Measurements from ENCODE around the gene CD7.

DNA sequence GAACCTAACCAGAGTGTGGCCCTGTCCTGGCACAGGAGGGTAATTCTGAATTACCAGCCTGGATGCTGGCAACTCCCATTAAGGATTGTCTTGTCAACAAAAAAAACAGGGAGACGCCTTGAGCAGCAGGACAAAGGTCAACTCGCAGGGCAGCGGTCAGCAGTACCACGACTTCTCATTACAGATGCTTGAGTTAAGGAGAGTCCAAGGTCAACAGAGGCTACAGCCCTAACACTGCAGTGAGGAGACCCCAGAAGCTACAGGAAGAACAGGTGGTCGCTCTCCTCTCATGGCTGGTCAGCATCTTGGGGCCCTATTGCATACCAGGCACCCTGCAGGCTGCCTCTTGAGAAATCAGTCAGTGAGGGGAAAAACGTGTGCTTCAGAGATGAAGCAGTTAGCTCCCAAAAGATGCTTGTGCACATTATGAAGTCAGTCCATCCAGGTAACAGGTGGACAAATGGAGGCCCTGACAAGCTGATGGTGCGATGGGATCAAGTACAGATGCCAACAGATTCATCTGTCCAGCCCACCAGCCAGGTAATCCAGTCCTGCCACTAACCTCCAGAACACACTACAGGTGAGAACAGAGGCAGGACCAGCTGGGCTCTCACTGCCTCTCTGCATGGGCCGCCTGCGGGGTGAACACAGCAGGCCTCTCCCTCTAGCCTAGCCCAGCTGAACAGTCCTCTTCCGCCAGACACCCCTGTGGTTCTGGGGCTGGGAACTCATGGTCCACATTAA lies 48.1 kb downstream of the CD7 start:
- TF ChIP-seq, protein P1, sequence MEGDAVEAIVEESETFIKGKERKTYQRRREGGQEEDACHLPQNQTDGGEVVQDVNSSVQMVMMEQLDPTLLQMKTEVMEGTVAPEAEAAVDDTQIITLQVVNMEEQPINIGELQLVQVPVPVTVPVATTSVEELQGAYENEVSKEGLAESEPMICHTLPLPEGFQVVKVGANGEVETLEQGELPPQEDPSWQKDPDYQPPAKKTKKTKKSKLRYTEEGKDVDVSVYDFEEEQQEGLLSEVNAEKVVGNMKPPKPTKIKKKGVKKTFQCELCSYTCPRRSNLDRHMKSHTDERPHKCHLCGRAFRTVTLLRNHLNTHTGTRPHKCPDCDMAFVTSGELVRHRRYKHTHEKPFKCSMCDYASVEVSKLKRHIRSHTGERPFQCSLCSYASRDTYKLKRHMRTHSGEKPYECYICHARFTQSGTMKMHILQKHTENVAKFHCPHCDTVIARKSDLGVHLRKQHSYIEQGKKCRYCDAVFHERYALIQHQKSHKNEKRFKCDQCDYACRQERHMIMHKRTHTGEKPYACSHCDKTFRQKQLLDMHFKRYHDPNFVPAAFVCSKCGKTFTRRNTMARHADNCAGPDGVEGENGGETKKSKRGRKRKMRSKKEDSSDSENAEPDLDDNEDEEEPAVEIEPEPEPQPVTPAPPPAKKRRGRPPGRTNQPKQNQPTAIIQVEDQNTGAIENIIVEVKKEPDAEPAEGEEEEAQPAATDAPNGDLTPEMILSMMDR (tag by site-specific recombination; IDR thresholded peaks at IDR 0.05): no peak
- TF ChIP-seq SP3 (tag by site-specific recombination; IDR thresholded peaks at IDR 0.05): no peak
- TF ChIP-seq IKZF3 (tag by site-specific recombination; IDR thresholded peaks at IDR 0.05): no peak
- TF ChIP-seq ZBTB26 (tag by site-specific recombination; optimal IDR thresholded peaks at IDR 0.05): no peak
- no peak for TF ChIP-seq ZNF311 (tag by site-specific recombination; IDR thresholded peaks at IDR 0.05; ENCODE audit: borderline replicate concordance)
- TF ChIP-seq ZNF792 (tag by site-specific recombination; IDR thresholded peaks at IDR 0.05): no peak
- TF ChIP-seq, protein P2, sequence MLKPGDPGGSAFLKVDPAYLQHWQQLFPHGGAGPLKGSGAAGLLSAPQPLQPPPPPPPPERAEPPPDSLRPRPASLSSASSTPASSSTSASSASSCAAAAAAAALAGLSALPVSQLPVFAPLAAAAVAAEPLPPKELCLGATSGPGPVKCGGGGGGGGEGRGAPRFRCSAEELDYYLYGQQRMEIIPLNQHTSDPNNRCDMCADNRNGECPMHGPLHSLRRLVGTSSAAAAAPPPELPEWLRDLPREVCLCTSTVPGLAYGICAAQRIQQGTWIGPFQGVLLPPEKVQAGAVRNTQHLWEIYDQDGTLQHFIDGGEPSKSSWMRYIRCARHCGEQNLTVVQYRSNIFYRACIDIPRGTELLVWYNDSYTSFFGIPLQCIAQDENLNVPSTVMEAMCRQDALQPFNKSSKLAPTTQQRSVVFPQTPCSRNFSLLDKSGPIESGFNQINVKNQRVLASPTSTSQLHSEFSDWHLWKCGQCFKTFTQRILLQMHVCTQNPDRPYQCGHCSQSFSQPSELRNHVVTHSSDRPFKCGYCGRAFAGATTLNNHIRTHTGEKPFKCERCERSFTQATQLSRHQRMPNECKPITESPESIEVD (tag by site-specific recombination; IDR thresholded peaks at IDR 0.05): no peak
- no peak for TF ChIP-seq ZNF558 (tag by site-specific recombination; IDR thresholded peaks at IDR 0.05)
- TF ChIP-seq, protein P3, sequence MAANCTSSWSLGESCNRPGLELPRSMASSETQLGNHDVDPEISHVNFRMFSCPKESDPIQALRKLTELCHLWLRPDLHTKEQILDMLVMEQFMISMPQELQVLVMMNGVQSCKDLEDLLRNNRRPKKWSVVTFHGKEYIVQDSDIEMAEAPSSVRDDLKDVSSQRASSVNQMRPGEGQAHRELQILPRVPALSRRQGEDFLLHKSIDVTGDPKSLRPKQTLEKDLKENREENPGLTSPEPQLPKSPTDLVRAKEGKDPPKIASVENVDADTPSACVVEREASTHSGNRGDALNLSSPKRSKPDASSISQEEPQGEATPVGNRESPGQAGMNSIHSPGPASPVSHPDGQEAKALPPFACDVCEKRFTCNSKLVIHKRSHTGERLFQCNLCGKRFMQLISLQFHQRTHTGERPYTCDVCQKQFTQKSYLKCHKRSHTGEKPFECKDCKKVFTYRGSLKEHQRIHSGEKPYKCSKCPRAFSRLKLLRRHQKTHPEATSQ (tag by site-specific recombination; IDR thresholded peaks at IDR 0.05): no peak
- no peak for TF ChIP-seq SP2 (tag by site-specific recombination; IDR thresholded peaks at IDR 0.05)
- TF ChIP-seq, protein P4, sequence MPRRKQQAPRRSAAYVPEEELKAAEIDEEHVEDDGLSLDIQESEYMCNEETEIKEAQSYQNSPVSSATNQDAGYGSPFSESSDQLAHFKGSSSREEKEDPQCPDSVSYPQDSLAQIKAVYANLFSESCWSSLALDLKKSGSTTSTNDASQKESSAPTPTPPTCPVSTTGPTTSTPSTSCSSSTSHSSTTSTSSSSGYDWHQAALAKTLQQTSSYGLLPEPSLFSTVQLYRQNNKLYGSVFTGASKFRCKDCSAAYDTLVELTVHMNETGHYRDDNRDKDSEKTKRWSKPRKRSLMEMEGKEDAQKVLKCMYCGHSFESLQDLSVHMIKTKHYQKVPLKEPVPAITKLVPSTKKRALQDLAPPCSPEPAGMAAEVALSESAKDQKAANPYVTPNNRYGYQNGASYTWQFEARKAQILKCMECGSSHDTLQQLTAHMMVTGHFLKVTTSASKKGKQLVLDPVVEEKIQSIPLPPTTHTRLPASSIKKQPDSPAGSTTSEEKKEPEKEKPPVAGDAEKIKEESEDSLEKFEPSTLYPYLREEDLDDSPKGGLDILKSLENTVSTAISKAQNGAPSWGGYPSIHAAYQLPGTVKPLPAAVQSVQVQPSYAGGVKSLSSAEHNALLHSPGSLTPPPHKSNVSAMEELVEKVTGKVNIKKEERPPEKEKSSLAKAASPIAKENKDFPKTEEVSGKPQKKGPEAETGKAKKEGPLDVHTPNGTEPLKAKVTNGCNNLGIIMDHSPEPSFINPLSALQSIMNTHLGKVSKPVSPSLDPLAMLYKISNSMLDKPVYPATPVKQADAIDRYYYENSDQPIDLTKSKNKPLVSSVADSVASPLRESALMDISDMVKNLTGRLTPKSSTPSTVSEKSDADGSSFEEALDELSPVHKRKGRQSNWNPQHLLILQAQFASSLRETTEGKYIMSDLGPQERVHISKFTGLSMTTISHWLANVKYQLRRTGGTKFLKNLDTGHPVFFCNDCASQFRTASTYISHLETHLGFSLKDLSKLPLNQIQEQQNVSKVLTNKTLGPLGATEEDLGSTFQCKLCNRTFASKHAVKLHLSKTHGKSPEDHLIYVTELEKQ (tag by site-specific recombination; IDR thresholded peaks at IDR 0.05; ENCODE audit: borderline replicate concordance): no peak

All from HEK293 (cell line).